G401 (cell line): ENCODE results near the gene ZSCAN18. TPM values are rescaled to one million over a fixed set of nuclear protein-coding genes. Genes with fewer than 3 reads are reported as not detected.

Experiments used
- DNase-seq: peaks from one replicate; pipeline ENCODE4 v3.0.0-alpha.2; 2015; ENCODE audit warnings: low spot score
- in situ Hi-C: cut with HindIII; loops from 2 replicates; pipeline ENCODE4 v1.10.0; 2016; ENCODE audit warnings: low sequenced_read_pairs, mixed read lengths
- total RNA-seq: library from RNA; depleted of rRNA; stranded (reverse); fragments of >200 nt; shearing (Covaris generic); gene quantifications from 2 replicates; pipeline ENCODE4 v1.2.3, GENCODE V29; 2014

ZSCAN18 gene
- total RNA-seq, 1 experiment from 2014 or later: 58.3 TPM

DNA sequence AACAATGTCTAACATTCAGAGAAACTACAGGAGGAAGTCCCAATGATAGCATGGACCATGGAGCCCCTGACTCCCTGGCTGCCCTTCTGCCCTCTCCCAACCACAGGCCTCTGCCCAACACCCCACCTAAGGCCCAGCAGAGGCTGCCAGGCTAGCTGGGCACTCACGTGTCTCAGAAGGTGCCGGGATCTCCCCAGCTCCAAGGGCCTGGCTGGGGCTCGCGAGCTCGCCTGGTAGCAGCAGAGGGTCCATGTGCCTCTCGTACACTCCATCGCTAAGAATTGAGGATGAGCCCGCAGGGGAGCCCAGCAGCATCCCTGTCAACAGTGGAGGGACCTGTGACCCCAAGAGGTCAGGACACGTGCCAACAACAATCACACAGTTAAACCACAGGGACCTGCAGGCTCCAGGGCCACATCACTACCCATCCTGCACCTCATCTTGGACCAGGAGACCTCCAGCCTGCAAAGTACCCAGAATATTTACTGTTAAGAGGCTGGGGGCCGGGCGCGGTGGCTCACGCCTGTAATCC is 9.4 kb downstream of the ZSCAN18 start:
- in situ Hi-C loops: no loop called here
- DNase-seq: no peak

GRCh38 chr19:58086825-58087710 is 11.0 kb downstream of the ZSCAN18 start:
- in situ Hi-C loops: no loop called here
- DNase-seq: no peak

DNA sequence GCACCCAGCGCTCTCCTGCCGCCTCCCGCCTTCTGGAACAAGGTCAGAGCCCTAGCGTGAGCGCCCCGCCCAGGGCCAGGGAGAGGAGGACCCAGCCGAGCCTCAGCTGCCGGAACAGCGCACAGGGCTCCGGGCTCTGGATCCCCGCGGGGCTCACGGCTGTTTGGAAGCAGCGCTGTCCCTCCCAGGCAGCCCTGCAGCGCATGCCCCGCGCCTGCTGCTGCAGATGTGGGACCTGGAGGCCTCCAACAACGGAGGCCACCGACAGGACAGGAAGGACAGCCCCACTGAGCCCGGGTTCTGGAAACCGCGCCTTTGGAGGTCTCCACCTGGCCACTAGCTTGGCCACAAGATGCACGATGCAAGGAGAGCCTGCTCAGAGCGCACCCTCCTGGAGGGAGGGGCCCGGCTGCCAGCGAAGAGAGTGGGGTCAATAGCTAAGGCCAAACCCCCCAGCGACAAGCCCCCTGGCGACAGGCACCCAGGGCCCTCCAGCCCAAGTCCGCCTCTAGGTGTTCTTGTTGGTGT is 12.6 kb downstream of the ZSCAN18 start:
- DNase-seq: no peak
- in situ Hi-C loops: no loop called here

DNA sequence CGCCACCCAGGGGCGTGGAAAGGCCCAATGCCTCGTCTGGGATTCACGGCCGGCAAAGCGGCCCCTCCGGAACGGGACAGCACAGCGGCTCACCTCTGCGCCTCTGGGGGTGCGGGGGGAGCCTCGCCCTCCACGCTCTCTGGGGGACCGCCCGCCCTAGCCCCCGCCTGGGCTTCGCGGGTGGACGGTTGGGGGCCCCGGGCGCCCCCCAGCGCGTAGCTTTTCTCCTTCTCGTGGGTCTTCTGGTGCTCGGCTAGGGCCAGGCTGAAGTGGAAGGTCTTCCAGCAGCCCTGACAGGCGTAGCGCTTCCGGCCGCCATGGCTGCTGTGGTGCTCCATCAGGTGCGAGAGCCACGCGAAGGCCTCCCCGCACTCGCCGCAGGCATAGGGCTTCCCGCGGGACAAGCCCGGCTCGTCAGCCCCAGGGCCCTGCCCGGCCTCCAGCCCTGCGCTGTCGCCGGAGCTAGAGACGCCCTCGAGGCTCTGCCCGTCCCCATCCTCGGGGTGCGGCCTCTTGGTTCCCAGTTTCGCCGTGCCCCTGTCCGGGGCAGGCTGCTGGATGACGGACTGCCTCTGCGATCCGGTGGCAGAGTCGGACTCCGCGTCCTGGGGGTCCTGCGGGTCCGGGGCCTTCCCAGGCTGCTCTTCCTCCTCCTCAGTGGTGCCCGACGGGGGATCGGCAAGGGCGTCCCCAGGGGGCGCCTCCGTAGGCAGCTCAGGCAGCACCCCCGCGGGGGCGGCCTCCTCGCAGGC is 13.3 kb downstream of the ZSCAN18 start:
- no peak for DNase-seq
- in situ Hi-C loops: no loop called here

DNA sequence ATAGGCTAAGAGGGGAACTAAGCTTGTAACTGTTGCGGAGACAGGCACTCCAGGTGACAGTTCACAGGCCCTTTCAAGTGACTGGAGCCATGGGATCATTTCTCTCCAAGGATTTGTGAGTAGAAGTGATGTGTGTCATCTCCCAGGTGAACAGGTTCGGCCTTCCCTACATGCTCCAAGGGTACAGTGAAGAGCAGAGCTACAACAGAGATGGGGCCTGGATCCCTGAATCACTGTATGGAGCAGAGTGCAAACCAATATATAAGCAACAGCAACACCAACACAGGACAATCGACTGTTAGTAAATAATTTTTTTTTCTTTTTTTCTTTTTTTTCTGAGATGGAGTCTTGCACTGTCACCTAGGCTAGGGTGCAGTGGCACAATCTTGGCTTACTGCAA is 15.0 kb downstream of the ZSCAN18 start:
- no peak for DNase-seq
- in situ Hi-C loops: no loop called here

DNA sequence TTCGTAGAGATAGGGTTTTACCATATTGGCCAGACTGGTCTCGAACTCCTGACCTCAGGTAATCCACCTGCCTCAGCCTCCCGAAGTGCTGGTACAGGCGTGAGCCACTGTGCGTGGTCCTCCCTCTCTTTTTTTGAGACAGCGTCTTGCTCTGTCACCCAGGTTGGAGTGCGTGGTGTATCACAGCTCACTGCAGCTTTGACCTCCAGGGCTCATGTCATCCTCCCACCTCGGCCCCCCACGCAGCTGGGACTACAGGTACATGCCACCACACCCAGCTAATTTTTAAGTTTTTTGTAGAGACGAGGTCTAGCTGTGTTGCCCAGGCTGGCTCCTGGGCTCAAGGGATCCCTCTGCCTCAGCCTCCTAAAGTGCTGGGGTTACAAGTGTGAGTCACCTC is 18.2 kb downstream of the ZSCAN18 start:
- no peak for DNase-seq
- in situ Hi-C loops: loop anchor here (5.0 kb wide), 1 partner anchor 37 kb away; no protein-coding TSS in a partner anchor

- in situ Hi-C loops: no loop called here
- DNase-seq: no peak
Observed at GRCh38 chr19:58067240-58067912, 30.7 kb downstream of the ZSCAN18 start.

DNA sequence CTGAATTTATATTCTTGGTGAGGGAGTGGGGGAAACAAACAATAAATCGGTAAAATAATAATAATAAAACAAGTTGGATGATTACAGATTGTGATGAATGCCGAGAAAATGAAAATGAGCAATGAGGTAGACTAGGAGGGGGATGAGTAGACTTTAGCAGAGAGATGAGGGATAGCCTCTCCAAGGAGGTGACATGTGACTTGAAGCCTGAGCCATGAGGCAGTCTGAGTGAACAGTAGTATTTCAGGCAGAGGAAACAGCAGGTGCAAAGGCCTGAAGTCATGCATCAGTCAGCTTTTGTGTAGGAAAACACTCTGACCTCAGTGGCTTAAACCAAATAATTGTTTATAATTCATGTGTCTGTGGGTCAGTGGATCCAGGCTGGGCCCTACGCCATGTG is 34.3 kb downstream of the ZSCAN18 start:
- in situ Hi-C loops: no loop called here
- no peak for DNase-seq

DNA sequence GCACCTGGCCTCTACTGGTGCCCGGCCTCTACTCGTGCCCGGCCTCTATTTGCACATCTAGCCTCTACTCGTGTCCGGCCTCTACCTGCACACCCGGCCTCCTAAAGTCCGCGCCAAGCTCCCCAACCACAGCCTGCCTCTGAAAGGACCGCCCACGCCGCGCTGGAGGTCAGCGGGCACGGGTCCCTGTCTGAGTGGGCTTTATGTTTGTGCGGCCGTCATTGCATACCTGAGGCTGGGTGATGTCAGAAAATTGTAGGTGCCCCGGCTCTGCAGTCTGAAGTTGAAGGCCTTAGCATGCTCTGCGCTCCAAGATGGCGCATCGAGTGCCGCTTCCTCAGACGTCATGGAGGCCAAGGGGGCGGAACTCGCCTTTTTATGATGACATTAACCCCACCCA is 37.8 kb downstream of the ZSCAN18 start:
- no peak for DNase-seq
- in situ Hi-C loops: no loop called here

GRCh38 chr19:58059671-58060078 is 38.4 kb downstream of the ZSCAN18 start:
- in situ Hi-C loops: no loop called here
- no peak for DNase-seq

DNA sequence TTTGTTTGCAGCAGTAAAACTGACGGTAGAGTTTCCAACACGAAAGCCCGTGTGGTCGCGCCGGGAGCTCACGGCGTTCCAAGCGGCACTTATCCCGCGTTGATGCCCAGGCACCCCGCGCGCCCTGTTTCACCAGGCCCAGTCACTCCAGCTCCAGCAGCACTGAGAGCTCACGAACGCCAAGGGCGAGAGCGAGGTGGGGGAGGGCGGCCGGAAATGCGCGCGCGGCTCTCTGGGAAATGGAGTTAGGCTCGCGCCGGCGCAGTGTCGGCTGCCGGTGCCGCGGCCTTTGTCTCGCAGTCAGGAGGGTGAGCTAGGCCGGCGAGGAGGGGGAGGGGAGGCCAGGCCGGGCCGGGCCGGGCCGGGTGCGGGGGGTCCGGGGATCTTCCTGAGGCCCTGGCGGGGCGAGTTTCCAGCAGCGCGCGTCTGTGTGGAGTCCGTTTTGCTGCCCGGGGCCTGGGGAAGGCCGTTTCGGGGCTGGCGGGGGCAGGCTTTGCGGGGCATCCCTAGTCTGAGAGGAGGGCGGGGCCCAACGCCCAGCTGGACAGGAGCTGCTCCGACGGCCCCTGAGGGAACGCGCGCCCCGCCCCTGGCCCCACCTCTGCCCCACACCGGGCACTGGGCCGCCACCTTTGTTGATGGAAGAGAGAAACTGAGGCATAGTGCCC is 38.9 kb downstream of the ZSCAN18 start, which contains the start of gene ZNF135:
Gene ZNF135, plus strand, starts transcription at position 280 of the 668 bp plus-strand sequence. CDS start 721 bp downstream, outside the sequence.
- in situ Hi-C loops: no loop called here
- DNase-seq: peak; percentile 85

DNA sequence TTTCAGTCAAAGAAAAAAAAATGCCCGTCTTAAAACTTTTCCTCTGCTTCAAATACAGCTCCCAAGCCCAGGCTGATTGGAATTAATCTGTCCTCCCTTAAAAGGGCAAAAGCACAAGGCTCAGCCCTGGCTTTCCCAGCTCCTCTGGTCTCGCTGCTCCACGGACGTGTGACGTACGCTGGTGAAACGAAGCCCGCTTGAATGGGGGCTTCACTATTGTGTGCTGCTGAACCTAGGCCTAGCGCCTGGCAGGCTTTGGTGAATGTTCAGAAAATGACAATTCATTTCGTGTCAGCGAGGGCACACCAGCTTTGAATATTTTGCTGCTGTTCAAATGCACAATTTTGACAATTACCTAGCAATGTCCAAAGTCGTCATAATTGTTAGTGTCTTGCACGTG is 39.6 kb downstream of the ZSCAN18 start:
- no peak for DNase-seq
- in situ Hi-C loops: no loop called here

DNA sequence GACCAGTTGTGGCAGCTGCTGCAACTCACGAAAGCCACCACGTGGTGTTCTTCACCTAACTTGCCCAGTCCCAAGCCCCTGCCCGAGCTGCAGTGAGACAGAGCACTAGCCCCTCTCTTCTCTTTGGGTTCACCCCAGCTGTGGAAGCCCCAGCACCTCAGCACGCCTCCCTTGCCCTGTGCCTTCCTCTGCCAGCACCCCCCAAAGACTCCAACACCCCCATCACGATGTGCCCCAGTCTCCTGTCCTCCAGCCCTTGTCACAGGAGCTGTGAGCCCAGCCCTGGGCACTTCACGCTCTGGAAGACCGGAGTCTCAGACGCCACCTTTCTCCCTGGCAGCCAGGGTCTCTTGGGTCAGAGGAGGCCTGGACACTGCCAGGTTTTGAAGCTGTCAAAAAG is 41.2 kb downstream of the ZSCAN18 start:
- DNase-seq: no peak
- in situ Hi-C loops: no loop called here

DNA sequence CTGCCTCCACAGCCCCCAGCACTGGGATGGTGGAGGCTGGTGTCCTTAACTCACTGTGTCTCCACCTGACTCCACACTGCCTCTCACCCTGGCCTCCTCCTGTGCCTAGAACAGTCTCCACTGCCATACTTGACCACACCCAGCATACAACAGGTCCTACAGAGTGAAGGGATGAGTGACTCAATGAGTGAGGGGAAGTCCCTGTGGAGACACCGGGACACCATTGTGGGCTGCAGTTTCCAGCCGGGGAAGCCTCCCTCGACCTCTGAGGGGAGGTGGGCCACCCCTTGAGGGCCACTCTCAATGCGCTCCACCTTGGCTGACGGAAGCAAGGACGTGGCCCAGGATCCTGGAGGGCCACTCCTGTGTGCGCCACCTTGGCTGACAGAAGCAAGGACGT is 41.8 kb downstream of the ZSCAN18 start:
- no peak for DNase-seq
- in situ Hi-C loops: no loop called here

- in situ Hi-C loops: no loop called here
- peak; percentile 85 for DNase-seq
Observed at GRCh38 chr19:58054901-58055874, 42.8 kb downstream of the ZSCAN18 start.

DNA sequence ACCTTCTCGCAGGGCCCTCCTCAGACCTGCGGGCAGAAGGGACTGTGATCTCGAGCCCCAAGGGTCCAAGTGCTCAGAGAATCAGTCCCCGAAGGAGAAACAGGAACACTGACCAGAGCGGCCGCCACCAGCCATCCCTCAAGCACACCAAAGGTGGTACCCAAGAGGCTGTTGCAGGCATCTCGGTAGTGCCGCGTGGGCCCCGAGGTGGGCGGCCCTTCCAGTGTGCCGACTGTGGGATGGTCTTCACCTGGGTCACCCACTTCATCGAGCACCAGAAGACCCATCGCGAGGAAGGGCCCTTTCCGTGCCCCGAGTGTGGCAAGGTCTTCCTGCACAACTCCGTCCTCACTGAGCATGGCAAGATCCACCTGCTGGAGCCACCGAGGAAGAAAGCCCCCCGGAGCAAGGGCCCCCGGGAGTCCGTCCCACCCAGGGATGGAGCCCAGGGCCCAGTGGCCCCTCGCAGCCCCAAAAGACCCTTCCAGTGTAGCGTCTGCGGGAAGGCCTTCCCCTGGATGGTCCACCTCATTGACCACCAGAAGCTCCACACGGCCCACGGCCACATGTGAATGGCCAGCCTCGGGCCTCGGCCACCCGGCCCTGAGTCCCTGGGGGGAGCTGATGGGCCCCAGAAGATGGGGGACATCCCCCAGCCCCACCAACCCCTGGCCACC is 44.4 kb downstream of the ZSCAN18 start:
- in situ Hi-C loops: no loop called here
- DNase-seq: no peak

DNA sequence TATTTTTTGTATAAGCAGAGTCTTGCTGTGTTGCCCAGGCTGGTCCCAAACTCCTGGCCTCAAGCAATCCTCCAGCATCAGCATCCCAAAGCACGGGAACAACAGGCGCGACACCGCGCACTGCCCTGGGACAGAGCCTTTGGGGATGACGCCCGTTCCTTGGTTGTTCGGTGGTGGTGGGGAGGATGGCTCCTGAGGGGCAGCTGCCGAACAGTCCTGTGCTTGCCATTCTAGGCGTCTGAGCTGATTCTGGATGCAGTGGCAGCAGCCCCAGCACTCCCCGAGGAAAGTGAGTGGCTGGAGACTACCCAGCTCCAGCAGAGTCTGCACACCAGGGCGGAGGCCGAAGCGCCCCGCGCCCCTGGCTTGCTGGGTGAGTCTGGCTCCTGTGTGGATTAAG is 45.8 kb downstream of the ZSCAN18 start:
- in situ Hi-C loops: no loop called here
- DNase-seq: no peak
